HG03378 (cell line): ENCODE results near the gene FAM20A.

Source experiments
- ATAC-seq: cut with Tn5 transposase; IDR thresholded peaks from one replicate; pipeline ENCODE4 v1.9.1; 2021; ENCODE audit warnings: mild to moderate bottlenecking, moderate library complexity; ENCODE audit not compliant: unreplicated experiment

The FAM20A gene

GRCh38 chr17:68610554-68610953, 9.4 kb upstream of the FAM20A start:
- no peak for ATAC-seq

- no peak for ATAC-seq
Measured at GRCh38 chr17:68608515-68609130, 7.5 kb upstream of the FAM20A start.

DNA sequence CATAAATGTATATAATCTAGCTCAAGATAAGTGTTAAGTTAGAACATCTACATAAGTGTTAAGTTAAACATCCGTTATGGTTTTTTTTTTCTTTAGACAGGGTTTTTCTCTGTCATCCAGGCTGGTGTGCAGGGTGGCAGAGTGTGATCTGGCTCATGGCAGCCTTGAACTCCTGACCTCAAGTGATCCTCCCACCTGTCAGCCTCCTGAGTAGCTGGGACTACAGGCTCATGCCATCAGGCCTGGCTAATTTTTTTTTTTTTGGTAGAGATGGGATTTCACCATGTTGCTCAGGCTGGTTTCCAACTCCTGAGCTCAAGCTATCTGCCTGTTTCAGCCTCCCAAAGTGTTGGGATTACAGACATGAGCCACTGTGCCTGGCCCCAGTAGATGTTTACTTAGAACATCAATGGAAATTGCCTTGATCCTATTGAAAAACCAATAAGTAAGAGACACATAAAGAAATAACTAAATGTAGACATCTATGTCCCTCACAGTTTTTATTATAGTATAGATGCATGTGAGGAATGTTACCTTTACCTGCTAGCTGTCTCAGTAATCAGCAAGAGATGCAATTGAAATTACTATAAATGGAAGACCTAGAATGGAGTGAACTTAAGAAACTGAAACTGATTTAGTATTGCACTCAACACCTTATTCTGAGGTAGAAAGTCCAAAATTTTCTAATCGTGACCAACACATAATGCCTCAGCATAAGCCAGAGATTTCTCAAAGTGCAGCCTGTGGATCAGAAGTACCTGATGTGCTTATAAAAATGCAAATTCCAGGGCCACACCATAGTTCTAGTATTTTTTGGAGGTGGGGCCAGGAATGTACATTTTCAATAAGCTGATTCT, 5.5 kb upstream of the FAM20A start:
- ATAC-seq: no peak

- ATAC-seq: no peak
Measured at GRCh38 chr17:68605914-68606313, 4.7 kb upstream of the FAM20A start.

GRCh38 chr17:68603656-68604055, 2.5 kb upstream of the FAM20A start:
- no peak for ATAC-seq

- no peak for ATAC-seq
Measured at GRCh38 chr17:68603027-68603426, 1.9 kb upstream of the FAM20A start.

- ATAC-seq: no peak
Measured at GRCh38 chr17:68602289-68602688, 1.1 kb upstream of the FAM20A start.

DNA sequence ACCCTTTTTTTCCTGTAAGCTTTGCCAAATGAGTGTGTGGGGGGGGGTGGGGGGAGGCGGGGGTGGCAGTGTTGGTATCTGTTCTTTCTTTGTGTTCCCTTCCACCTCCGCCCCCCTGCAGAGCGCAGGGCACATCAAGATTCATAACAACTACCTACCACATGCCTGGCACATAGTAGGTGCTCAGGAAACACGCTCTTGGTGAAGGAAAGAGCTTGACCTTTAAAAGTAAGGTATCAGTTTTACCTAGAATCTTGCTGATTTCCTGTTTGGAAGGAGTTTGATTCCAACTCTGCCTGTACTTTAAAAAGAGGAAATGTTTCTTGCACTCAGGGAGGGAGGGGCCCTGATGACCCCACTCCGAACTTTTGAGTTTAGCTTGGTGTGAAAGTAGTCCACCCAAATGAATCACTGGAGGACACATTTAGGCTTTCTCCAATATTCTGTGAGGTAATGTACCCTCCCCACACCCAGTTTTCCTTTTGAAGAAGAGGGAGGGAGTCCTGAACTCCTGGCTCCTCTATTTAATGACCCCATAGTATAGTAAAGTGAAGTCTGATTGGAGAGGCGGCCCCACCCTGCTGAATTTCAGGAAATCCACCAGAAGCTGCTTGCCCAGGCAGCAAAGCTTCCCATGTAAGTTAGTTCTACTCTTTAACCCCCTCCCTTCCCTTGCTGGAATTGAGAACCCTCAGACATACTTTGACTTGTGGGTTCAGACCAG, 560 bp upstream of the FAM20A start:
- ATAC-seq: no peak

DNA sequence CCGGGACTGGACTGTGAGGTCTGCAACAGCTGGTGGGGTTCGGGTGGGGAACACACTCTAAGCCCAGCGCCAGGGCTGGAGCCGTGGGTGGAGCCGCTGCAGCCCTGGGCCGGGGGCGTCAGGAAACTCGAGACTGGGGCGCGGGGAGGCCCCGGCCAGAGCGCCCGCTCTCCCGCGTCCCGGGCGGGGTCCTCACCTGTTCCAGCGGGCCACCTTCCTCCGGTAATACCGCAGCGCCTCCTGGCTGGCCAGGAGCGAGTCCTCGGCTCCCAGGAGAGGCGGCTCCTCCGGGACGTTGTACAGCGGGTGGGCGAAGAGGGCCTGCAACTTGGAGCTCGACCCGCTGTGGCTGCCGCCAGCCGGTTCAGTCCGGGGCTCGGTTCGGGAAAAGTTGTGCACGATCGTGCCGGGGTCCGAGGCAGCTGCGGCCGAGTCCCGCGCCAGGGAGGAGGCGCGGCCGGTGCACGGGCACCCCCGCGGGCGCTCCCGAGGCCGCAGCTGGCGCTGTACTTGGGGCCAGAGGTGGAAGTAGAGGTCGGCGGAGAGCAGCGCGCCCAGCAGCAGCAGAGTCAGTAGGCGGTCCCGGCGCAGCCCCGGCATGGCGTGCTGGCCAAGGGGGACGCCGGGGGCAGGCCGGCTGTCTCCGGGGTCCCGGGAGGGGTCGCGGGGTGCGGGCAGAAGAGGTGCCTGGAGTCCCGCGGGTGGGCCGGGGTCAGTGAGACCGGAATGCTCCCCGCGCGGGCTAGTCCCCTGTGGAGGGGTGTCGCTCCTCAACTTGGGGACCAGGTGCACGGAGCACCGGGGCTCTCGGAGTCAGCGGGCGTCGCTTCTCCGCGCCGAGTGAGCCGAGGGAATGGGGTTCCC, 868 bp downstream of the FAM20A start:
- ATAC-seq: no peak

- ATAC-seq: no peak
Measured at GRCh38 chr17:68599552-68600066, 1.6 kb downstream of the FAM20A start.

DNA sequence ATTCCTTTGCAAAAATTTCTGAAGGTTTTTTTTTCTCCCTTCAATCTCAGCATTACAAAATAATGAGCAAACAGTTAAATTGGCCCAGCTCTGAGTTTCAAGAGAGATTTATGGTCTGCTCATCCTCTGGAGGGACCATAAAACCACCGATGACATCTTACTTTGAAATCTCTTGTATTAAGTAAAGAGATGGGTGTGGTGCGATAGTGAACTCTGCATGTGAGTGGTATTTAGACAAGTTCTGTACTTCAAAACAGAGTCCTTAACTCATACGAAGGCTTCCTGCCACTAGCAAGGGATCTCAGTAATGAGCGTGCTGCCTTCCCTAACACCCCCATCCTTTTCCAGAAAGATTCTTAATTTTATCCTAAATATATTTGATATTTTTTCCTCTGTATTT, 2.1 kb downstream of the FAM20A start:
- ATAC-seq: no peak

DNA sequence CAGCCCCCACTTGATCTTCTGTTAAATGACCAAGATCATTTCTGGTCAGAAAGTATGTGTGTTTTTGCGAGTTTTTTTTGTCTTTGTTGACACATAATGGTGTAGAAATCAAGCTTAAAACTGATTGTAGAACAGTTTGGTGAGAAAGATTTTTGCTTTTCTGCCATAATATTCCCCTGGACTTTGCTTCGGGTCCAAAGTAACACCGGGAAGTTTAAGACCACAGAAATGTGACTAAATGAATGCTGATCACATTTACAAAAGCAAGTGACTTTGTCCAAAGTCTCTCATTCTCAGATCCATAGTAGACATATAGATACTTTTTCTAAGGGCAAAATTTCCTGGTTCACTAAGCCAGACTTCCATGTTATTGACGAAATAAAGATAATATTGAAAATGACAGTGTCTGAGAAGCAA, 2.6 kb downstream of the FAM20A start:
- no peak for ATAC-seq

GRCh38 chr17:68598074-68598473, 3.1 kb downstream of the FAM20A start:
- ATAC-seq: no peak

- ATAC-seq: no peak
Measured at GRCh38 chr17:68596411-68596945, 4.7 kb downstream of the FAM20A start.

DNA sequence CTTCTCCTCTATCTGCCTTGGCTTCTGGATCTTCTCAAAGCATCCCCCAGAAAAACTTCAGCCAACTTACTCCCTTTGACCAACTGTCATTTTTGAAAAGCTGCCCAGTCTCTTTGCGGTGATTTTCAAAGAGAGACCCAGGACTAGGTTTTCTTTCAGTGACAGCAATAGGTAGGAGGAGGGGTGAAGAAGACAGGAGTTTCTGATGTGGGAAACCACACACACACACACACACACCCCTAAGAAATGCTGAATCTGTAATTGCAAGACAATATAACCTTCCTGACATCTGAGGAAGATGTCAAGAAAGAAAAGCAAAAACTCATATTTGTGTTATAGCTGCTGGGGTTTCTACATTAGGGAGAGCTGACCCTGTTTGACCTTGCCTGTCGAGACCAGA, 5.2 kb downstream of the FAM20A start:
- no peak for ATAC-seq

- ATAC-seq: no peak
Measured at GRCh38 chr17:68595496-68595895, 5.7 kb downstream of the FAM20A start.

DNA sequence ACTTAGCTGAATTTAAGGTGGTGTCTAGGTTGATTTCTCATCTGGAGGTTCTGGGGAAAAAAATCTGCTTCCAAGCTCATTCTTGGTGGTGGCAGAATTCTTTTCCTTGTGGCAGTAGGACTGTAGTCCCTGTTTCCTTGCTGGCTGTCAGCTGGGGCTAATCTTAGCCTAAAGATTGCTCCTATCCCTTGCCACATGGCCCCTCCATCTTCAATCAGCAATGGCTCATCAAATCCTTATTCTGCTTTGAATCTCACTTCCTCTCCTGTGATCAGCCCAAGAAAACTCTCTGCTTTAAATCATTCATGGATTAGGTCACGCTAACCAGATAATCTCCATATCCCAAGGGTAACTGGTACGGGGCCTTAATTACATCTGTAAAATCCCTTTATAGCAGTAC, 6.6 kb downstream of the FAM20A start:
- no peak for ATAC-seq

DNA sequence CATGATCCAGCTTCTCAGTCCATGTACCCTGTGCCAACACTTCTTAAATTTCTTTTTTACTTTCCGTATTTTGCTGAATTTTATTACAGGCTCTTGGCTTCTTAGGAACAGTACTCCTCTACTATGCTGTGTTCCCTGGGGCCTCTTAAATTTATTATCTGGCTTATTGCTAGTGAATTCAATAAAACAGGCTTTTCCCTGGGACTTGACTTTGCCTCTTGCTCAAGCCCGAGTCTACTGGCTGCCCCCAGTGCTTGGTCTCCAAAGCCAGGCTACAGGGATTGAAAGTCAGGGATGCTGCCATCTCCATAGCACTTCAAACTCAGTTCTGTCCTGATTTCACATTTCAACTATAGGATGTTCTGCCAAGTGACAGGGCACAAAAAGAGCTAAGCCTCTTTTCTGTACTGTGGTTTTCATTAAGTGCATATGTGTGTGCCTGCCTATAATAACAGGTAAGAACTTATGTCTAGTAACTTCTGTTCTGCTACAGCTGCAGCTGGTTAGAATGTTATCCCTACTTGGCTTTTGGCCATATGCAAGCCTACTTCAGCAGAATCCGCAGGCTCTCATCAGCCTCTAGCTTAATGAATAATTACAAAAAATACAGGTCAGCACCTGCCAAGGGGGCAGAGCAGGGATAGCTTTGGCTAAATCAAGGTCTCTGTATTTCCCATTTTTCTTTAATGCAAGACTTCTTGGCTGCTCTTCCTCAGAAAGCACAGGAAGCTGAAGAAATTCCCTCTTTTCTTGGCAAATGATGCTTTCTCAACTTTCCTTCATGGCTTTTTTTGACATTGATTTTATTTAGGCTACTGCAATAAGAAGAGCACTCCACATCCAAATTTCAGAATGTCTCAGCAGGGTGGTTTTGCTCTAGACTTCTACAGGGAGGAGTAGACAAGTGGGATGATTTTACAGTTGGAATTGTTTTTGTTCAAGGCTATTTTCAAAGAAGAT, 8.2 kb downstream of the FAM20A start:
- ATAC-seq: no peak

- no peak for ATAC-seq
Measured at GRCh38 chr17:68592009-68592408, 9.2 kb downstream of the FAM20A start.
